D721Med (cell line): ENCODE data around the gene PRDX3.
"Not testable (repeated sequence)": the region's sequence is repeated elsewhere in the genome, so short reads cannot be mapped to it uniquely, and the experiment has no call there.

ENCODE experiments used
- DNase-seq: peaks from one replicate; pipeline ENCODE4 v3.0.0; 2011; ENCODE audit warnings: low spot score; ENCODE audit not compliant: insufficient read length
- FAIRE-seq: peaks from 2 replicates; lab custom pipeline; 2011; peaks lifted over from hg19 to GRCh38; lab: Jason Lieb, UNC
- CTCF ChIP-seq: IDR thresholded peaks from 2 replicates; pipeline ENCODE4 v1.5.1; 2012; ENCODE audit warnings: mild to moderate bottlenecking, control low read depth; ENCODE audit not compliant: insufficient read depth; ENCODE audit errors: missing control alignments

Gene PRDX3

GRCh38 chr10:119149729-119150128, 28.9 kb downstream of the PRDX3 start:
- no peak for TF ChIP-seq CTCF
- FAIRE-seq = no peak
- no peak for DNase-seq

DNA sequence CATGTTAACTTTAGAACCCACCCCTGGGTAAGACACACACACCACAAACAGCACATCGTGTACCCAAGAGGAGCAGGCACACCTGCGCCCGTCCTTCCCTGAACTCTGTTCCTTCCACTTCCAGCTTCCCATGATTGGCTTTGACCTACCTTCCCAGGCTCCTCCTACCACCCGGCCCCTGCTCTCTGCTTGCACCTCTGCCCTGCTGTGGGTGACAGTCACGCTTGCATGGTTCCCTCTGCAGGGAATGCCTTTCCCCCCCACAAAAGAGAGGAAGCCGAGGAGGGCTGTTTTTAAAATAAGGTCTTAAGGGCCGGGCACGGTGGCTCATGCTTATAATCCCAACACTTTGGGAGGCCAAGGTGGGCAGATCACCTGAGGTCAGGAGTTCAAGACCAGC, 29.5 kb downstream of the PRDX3 start:
- DNase-seq = no peak
- no peak for TF ChIP-seq CTCF
- no peak for FAIRE-seq

DNA sequence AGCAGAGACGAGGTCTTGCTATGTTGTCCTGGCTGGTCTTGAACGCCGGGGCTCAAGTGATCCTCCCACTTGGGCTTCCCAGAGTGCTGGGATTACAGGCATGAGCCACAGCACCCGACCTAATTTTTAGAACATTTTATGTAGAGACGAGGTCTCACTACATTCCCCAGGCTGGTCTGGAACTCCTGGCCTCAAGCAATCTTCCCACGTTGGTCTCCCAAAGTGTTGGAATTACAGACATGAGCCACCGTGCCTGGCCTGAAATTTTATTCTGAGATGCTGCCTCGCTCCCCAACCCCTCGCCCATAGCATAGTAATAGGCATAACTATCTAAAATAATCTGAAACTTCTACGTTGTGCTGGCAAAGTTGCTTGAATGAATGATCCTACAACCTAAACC, 35.0 kb downstream of the PRDX3 start:
- no peak for FAIRE-seq
- no peak for TF ChIP-seq CTCF
- DNase-seq = no peak

DNA sequence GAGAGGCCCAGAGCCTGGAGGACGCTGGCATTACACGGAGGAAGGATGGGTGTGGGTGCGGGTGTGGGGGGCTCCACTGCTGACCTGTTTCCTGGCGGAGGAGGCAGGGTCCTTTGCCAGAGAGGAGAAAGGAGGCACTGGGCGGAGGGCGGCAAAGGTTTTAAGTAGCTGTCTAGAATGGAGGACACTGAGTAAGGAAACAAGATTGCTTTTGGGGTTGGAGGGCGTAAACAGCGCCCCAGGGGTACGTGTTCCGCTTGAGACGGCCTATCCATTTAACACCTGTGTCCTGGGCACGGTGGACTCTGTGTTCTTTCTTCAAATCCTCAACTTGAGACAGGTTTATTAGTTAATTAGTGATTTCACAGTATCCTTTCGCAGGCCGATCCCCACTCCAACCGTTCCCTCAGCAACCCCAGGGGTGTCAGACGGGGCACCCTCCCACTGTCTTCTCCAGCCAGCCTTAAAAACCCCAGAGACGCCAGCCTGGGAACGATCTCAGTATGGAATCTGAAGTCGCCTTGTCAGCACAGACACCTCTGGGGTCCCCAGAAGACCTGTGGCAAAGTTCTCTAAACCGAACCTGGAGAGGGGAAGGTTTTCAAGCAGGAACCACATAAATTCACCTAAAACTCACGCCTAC, 37.9 kb downstream of the PRDX3 start:
- DNase-seq (no peak), FAIRE-seq (no peak)
- TF ChIP-seq CTCF = no peak

DNA sequence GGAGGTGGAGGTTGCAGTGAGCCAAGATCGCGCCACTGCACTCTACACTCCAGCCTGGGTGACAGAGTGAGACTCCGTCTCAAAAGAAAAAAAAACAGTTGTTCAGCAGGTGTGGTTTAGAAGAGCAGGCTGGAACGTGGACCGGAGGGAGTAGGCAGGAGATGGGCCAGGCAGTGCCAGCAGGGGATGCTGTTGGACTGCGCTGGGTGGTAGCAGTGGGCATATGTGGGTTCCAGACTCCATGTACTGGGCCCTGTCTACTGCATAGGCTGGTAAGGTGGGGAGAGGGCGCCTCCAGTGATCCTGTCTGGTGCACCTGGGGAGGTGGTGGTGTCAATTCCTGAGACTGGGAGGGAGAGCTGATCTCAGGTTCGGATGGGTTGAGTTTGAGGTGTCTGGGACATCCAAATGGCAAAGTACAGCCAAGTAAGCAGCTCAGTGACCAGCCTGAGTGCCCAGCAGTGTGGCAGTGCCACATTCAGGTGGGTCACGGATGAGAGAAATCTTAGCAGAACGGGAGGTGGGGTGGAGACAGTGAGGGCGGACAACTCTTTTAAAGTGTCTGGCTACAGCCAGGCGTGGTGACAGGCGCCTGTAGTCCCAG, 39.0 kb downstream of the PRDX3 start:
- DNase-seq (no peak), FAIRE-seq (no peak)
- peak; percentile 39 for TF ChIP-seq CTCF

DNA sequence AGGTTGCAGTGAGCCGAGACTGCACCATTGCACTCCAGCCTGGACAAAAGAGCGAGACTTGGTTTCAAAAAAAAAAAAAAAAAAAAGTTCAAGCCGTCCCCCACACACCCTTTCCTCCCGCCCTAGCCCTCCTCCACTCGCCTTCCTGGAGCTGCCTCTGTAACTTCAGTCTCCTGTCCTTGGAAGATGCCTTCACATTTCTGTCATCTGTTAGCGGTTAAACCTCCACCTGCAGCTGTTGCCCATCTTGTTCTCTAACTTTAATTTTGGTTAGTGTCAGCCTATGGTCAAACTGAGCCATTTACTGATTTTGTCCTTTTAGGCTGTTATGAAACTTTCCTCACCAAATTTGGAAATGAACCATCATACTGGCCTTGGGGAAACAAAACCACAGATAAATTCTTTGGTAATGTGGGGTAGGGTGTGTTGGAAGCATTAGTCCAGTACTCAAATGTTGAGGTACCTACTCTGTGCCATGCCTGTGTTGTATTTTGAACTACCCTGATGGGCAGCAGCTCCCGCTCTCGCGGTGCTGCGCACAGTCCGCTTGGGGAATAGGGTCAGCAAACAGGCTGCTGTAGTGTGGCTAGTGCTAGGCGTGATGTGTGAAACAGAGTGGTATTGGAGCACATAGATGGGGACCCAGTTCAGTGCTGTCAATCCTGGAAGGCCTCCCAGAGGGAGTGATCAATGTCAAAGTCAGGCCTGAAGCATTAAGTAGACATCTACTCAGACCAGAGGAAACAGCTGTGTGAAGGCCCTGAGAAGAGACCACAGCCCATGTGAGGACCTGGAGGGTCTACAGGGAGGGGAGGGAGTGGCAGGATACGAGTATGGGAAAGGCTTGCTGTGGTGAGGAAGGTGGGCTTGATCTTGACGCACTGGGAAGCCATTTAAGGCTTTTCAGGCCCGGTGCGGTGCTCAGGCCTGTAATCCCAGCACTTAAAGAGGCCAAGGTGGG, 40.0 kb downstream of the PRDX3 start:
- DNase-seq = no peak
- no peak for TF ChIP-seq CTCF

DNA sequence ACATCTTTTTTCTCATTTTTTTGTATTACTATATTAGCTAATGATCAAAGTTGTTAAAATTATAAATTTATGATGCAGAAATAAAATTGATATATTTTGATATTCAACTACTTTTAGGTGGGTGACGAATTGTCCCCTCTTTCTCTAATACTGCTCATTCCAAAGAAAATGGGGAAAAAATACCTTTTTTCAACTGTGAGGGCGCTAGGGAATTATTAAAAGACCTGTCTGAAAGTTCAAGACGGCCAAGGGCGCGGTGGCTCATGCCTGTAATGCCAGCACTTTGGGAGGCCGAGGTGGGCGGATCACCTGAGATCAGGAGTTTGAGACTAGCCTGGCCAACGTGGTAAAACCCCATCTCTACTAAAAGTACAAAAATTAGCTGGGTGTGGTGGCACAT, 40.7 kb downstream of the PRDX3 start:
- DNase-seq, FAIRE-seq: not testable (repeated sequence)

More for the DNA sequence above, 40.0 kb downstream of the PRDX3 start:
- no peak for FAIRE-seq
